HG03469 (cell line): ENCODE measurements around the gene SLMAP.

Source experiments
- ATAC-seq: cut with Tn5 transposase; IDR thresholded peaks from one replicate; pipeline ENCODE4 v1.9.1; 2021; ENCODE audit warnings: mild to moderate bottlenecking, moderate library complexity, moderate number of reproducible peaks; ENCODE audit not compliant: unreplicated experiment

Gene SLMAP, protein sequence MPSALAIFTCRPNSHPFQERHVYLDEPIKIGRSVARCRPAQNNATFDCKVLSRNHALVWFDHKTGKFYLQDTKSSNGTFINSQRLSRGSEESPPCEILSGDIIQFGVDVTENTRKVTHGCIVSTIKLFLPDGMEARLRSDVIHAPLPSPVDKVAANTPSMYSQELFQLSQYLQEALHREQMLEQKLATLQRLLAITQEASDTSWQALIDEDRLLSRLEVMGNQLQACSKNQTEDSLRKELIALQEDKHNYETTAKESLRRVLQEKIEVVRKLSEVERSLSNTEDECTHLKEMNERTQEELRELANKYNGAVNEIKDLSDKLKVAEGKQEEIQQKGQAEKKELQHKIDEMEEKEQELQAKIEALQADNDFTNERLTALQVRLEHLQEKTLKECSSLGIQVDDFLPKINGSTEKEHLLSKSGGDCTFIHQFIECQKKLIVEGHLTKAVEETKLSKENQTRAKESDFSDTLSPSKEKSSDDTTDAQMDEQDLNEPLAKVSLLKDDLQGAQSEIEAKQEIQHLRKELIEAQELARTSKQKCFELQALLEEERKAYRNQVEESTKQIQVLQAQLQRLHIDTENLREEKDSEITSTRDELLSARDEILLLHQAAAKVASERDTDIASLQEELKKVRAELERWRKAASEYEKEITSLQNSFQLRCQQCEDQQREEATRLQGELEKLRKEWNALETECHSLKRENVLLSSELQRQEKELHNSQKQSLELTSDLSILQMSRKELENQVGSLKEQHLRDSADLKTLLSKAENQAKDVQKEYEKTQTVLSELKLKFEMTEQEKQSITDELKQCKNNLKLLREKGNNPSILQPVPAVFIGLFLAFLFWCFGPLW

GRCh38 chr3:57755741-57756527, at the start of gene SLMAP:
TSS of gene SLMAP (plus strand) at chr3:57756309. CDS start at chr3:57757652, 1,343 bp downstream.
- peak; percentile 71 for ATAC-seq

- no peak for ATAC-seq
These were observed 49.6 kb upstream of the SLMAP start for GRCh38 chr3:57706462-57706861.

DNA sequence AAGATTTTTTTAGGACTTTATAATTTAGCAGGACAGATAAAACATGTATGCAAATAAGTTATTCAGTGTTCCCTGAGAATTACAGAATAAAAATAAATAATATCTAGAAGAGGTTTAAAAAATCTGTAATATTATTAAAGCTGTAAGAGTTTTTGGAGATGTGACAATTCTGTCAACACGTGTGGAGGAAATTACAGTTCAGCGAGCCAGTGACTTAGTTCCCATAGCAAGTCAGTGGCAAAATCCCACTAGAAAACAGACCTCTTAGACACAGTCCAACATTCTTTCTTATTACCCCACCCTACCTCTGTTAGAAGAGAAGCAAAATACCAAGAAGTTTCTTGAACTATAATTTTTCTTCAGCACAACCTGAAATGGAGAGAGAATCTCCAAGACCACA, 47.1 kb upstream of the SLMAP start:
- ATAC-seq: no peak

DNA sequence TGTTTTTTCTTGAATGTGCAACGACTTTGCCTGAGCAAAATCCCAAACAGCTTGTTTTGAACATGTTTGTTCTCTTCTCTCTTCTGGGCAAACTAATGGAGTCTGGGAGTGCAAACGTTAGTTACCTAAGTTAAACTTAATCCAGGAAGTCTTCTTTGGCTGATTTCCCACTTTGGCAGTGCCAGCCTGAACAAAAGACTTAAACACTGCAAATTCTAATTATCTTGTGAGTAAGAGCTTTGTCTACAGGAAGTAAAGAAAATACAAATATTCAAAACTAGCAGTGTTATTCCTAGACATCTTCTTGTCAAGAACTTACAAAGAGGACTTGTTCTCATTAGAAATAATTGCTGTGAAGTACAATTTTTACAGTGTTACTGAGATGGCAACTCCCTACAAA, 46.5 kb upstream of the SLMAP start:
- ATAC-seq: no peak

GRCh38 chr3:57715686-57716085, 40.4 kb upstream of the SLMAP start:
- ATAC-seq: no peak

DNA sequence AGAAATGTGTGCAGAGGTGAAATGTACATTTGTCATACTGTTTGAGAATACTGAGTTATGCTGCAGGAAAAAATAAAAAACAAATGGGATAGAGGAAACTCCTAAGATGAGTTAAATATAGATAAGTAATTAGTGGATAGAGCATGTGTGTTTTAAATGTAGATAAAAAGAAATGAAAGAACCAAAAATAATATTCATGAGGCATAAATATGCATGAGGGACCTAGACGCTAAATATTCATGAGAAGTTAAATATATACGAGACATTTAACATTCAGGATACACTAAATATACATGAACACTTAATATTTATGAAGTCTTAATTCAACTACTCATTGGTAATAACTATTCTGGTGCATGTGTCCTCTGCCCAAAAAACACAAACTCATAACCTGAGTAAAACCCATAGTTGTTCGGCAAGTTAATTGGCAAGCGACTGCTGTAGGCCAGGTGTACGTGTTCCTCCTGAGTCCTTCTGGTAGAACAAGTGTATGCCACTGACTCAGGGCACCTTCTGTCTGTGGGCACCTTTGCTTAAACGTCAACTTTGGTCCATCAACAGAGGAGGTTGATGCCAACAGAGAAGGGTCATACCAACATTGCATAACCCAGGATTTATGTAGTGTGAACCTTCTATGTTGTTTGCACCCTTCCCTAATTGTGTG, 38.8 kb upstream of the SLMAP start:
- ATAC-seq: no peak

DNA sequence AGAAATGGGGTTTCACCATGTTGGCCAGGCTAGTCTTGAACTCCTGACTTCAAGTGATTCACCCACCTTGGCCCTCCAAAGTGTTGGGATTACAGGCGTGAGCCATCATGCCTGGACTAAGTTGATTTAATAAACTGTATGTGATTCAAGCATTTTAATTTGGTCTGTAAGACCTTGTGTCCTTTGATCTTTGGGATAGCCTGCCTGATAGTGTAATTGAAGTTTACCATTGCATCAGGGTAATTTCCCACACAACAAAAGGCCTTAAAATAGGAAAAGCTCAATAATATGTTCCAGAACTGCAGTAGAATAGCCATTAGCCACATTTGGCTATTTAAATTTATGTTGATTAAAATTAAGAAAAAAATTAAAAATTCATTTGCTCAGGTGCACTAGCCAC, 38.0 kb upstream of the SLMAP start:
- ATAC-seq: no peak

DNA sequence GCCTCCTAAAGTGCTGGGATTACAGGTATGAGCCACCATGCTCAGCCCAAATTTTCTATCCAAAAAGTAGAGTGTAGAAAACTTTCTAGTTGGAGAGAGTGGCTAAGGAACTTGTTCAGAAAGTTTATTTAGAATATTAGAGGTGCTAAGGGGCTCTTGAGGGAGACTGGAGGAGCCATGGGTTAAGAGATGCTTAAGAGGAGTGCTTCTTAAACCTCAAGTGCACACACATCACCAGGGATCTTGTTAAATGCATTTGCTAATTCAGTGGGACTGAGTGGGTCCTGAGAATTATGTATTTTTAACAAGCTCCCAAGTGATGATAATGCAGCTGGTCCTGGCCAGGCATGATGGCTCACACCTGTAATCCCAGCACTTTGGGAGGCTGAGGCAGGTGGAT, 29.7 kb upstream of the SLMAP start:
- ATAC-seq: no peak

- no peak for ATAC-seq
These were observed 29.0 kb upstream of the SLMAP start for GRCh38 chr3:57727106-57727505.

DNA sequence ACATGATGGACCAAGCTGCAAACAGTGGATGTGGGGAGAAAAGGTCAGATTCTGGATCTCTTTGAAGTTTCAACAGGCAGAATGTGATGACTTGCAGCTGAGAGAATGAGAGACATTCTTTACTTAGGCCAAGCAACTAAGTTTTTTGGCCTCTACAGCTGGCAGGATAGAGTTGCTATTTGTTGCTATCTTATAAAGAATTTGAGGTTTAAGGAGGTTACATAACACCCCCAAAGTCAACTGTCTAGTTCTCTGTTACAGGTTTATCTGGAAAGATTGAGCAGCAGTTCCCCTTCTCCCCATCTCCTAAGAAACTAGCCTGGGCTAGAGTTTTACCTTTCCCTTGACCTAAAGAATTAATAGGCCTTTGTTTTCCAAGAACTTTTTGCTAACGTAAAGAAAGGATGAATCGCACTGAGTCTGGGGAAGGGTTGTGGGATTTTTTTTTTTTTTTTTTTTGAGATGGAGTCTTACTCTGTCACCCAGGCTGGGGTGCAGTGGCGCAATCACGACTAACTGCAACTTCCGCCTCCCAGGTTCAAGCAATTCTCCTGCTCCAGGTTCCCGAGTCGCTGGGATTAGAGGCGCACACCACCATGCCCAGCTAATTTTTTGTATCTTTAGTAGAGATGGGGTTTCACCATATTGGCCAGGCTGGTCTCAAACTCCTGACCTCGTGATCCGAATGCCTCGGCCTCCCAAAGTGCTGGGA, 26.6 kb upstream of the SLMAP start:
- no peak for ATAC-seq

- no peak for ATAC-seq
These were observed 25.4 kb upstream of the SLMAP start for GRCh38 chr3:57730682-57731081.

- ATAC-seq: no peak
These were observed 24.8 kb upstream of the SLMAP start for GRCh38 chr3:57731311-57731710.

DNA sequence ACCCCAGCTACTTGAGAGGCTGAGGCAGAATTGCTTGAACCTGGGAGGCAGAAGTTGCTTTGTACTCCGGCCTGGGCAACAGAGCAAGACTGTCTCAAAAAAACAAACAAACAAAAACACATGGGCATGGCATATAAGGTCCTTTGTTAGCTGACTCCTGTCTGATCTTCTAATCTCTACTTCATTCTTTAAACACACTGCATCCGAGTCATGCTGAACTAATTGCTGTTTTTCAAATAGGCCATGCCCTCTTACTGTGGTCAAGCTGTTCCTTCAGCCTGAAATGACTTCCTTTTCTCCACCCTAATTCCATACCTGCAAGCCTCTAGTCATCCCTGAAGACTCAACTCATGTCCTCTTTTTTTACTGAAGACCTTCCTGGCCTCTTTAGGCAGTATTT, 22.3 kb upstream of the SLMAP start:
- no peak for ATAC-seq

- ATAC-seq: no peak
These were observed 20.7 kb upstream of the SLMAP start for GRCh38 chr3:57735405-57735804.

GRCh38 chr3:57737840-57738239, 18.3 kb upstream of the SLMAP start:
- ATAC-seq: no peak

DNA sequence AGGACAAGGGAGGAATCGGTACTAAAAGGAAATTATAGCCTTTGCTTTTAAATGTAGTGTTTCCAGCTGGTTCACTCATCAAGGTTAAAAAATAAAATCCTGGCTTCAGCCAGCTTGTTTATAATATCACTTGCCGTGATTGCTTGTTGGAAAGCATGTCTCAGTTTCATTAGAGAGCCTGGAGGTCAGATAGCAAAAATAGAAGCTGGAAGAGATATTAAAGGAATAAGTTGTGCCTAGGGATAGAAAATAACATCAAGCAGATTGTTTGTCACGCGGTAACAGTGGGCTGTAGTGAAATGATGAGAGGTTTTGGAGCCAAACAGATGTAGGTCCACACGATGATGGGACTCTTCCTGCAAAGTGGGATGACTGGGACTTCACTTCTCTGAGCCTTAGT, 17.7 kb upstream of the SLMAP start:
- ATAC-seq: no peak

DNA sequence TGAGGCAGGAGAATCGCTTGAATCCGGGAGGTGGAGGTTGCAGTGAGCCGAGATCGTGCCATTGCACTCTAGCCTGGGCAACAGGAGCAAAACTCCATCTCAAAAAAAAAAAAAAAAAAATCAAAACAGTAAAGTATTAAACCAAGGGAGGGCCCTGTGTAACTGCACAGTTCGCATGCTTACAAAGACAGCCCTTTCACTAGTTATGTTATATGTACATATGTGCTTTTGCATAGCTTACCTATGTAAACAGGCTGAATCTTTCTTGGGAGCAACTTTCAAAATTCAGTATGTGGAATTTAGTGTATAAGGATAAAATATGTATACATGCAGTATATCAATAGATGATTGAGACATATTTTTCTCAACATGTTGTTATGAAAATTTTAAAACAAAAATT, 16.1 kb upstream of the SLMAP start:
- no peak for ATAC-seq

DNA sequence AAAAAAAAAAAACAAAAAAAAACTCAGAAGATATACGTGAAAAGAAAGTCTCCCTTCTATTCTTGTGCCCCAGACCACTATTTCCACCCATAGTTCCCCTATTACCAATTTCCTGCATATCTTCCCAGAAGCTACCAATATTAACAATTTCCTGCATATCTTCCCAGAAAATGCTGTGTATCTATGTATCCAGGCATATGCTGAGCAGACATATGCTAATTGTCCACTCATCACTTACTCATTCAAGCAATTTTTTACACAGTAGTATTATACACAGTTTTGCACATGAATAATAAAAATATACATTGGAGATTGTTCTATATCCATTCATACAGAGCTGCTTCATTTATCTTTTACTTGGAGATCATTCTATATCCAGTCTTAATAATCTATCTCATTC, 12.6 kb upstream of the SLMAP start:
- ATAC-seq: no peak

- no peak for ATAC-seq
These were observed 11.0 kb upstream of the SLMAP start for GRCh38 chr3:57745101-57745500.
